HepG2 (cell line): Measurements from ENCODE around the gene PRCD. TPM values are rescaled to one million over a fixed set of nuclear protein-coding genes. Genes with fewer than 3 reads are reported as not detected.

Experiments
- ATAC-seq: fragments of 200-7000 bp; cut with Tn5 transposase; 3 replicates; pipeline ENCODE4 v1.9.1; 2020; ENCODE audit warnings: mild to moderate bottlenecking, moderate library complexity
- Bru-seq: library from RNA; stranded (reverse); fragments of 400-500 nt; gene quantifications from one replicate; lab custom pipeline; 2021; lab: Mats Ljungman, UMichigan
- BruChase-seq, 2 experiments: library from RNA; stranded (reverse); fragments of 400-500 nt; gene quantifications; one replicate each; lab custom pipeline; 2021; lab: Mats Ljungman, UMichigan
- BruUV-seq: library from RNA; stranded (reverse); fragments of 400-500 nt; replicated peaks from 2 replicates; lab custom pipeline; 2021; lab: Mats Ljungman, UMichigan
- CTCF ChIA-PET: fragments of 300-600 bp; formaldehyde crosslinking; extraction: SDS; loops from one replicate; lab custom pipeline; 2021; ENCODE audit warnings: low total read pairs, inconsistent platforms, low intra/inter-chr PET ratio; lab: Yijun Ruan, JAX
- POLR2A ChIA-PET: fragments of 350-600 bp; sonication (Branson Sonifier 250); formaldehyde crosslinking; loops from one replicate; lab custom pipeline; 2020; ENCODE audit warnings: antibody characterized with exemption, inconsistent platforms; lab: Yijun Ruan, JAX
- DNase-seq: peaks from one replicate; pipeline ENCODE4 v3.0.0-alpha.2; 2015; ENCODE audit warnings: low spot score
- FAIRE-seq: peaks from 3 replicates; lab custom pipeline; 2011; peaks lifted over from hg19 to GRCh38; lab: Jason Lieb, UNC
- H2AFZ ChIP-seq: one replicate; pipeline ENCODE4 v1.6.1; 2011; ENCODE audit warnings: low read length, inconsistent platforms
- H3K27ac ChIP-seq: fragments of 300-600 bp; 3 replicates; pipeline ENCODE4 v1.8.0; 2011; ENCODE audit warnings: mixed run types, mild to moderate bottlenecking, mixed read lengths, low read length, inconsistent platforms; ENCODE audit not compliant: insufficient read depth; ENCODE audit errors: extremely low read length
- H3K27me3 ChIP-seq, 2 experiments: fragments of 200-600 bp in 1 of 2; 2 replicates in 1 of 2; 3 replicates in 1 of 2; pipeline versions ENCODE4 v1.6.0 to v1.8.0; 2011; ENCODE audit warnings: low read length in 2 of 2, mild to moderate bottlenecking in 2 of 2, moderate library complexity in 2 of 2, inconsistent platforms in 1 of 2; ENCODE audit not compliant: insufficient read depth in 2 of 2, control insufficient read depth in 1 of 2
- H3K36me3 ChIP-seq, 2 experiments: fragments of 200-600 bp in 1 of 2; replicated peaks in 1 of 2; 2 replicates in 1 of 2; 3 replicates in 1 of 2; pipeline versions ENCODE4 v1.5.1 to v1.8.0; 2011; ENCODE audit warnings: low read length in 2 of 2, inconsistent platforms in 1 of 2; ENCODE audit not compliant: insufficient read depth in 2 of 2, control insufficient read depth in 1 of 2
- H3K4me1 ChIP-seq: 2 replicates; pipeline ENCODE4 v1.5.1; 2012; ENCODE audit warnings: low read length, inconsistent platforms; ENCODE audit not compliant: insufficient read depth
- H3K4me2 ChIP-seq: 2 replicates; pipeline ENCODE4 v1.6.0; 2011; ENCODE audit warnings: low read depth, low read length, inconsistent platforms
- H3K4me3 ChIP-seq, 3 experiments: fragments of 200-600 bp in 1 of 3; sonication (generic), shearing (Covaris generic) in 1 of 3; replicated peaks in 1 of 3; 2 replicates each; pipeline ENCODE4 v1.5.1; 2011 to 2016; ENCODE audit warnings: low read length in 3 of 3, inconsistent platforms in 2 of 3, low read depth in 2 of 3, mild to moderate bottlenecking in 2 of 3, control low read depth in 1 of 3, mixed read lengths in 1 of 3; ENCODE audit not compliant: insufficient read depth in 1 of 3
- H3K79me2 ChIP-seq: one replicate; pipeline ENCODE4 v1.6.1; 2011; ENCODE audit warnings: low read length, inconsistent platforms; ENCODE audit not compliant: insufficient read depth
- H3K9ac ChIP-seq: 2 replicates; pipeline ENCODE4 v1.6.0; 2011; ENCODE audit warnings: mild to moderate bottlenecking, low read depth, low read length, inconsistent platforms; ENCODE audit not compliant: insufficient read depth
- H3K9me3 ChIP-seq: 2 replicates; pipeline ENCODE4 v1.5.1; 2012; ENCODE audit warnings: mild to moderate bottlenecking, low read length
- H4K20me1 ChIP-seq: 2 replicates; pipeline ENCODE4 v1.6.0; 2011; ENCODE audit warnings: inconsistent platforms, mild to moderate bottlenecking, low read length, moderate library complexity; ENCODE audit not compliant: insufficient read depth
- AHR ChIP-seq: IDR thresholded peaks from 2 replicates; pipeline ENCODE4 v1.6.1; 2018; ENCODE audit warnings: missing genetic modification reagents, missing compliant biosample characterization
- ZBTB38 ChIP-seq: sonication (generic); formaldehyde crosslinking; IDR thresholded peaks from 2 replicates; pipeline ENCODE4 v1.5.1; 2020; ENCODE audit warnings: mild to moderate bottlenecking, missing genetic modification reagents
- ZNF234 ChIP-seq: sonication (generic); formaldehyde crosslinking; conservative IDR thresholded peaks from 2 replicates; pipeline ENCODE4 v1.5.1; 2020; ENCODE audit warnings: mild to moderate bottlenecking, missing genetic modification reagents
- WGBS: methylation state at CpG from one replicate; pipeline ENCODE4 v1.1.6; 2017; ENCODE audit warnings: low lambda C conversion rate; 5-methylcytosine and 5-hydroxymethylcytosine counted together
- in situ Hi-C: cut with HindIII; loops from 2 replicates; pipeline ENCODE4 v1.10.0; 2017; ENCODE audit warnings: low pct_unique_long_range_greater_than_20kb; ENCODE audit not compliant: extremely low pct_ligation_motif_present
- intact Hi-C: fragments of 100-400 bp; cut with micrococcal nuclease; formaldehyde crosslinking; loops from one replicate; pipeline ENCODE4 v1.10.0; 2022; ENCODE audit not compliant: unreplicated experiment
- long read RNA-seq, 2 experiments: library from RNA in 1 of 2; library from polyadenylated mRNA in 1 of 2; stranded (forward) in 1 of 2; unstranded in 1 of 2; transcript quantifications; one replicate each; pipeline ENCODE4 v2.0.0, GENCODE V29; 2019 to 2022
- polyA minus RNA-seq, 3 experiments: library from RNA; depleted of rRNA, polyadenylated mRNA; stranded (reverse); fragments of >200 nt; gene quantifications; 2 replicates each; pipeline ENCODE4 v1.2.3, GENCODE V29; 2011; ENCODE audit warnings: low replicate concordance in 1 of 3
- polyA plus RNA-seq, 8 experiments: library from polyadenylated mRNA; depleted of rRNA in 3 of 8; stranded (reverse) in 7 of 8; unstranded in 1 of 8; fragments of >200 nt; fragmentation: Illumina TruSeq in 4 of 8; extraction: Trizol in 4 of 8; gene quantifications; 2 replicates each; pipeline versions ENCODE4 v1.2.1 to v1.2.3, GENCODE V29; 2011 to 2016; ENCODE audit warnings: low read depth in 4 of 8, missing spikeins in 1 of 8, mixed read lengths in 1 of 8; ENCODE audit not compliant: insufficient read depth in 1 of 8
- total RNA-seq, 5 experiments: library from RNA; depleted of rRNA; stranded (reverse); fragments of >200 nt; fragmentation: Illumina TruSeq; extraction: Trizol; gene quantifications; 2 replicates each; pipeline ENCODE4 v1.2.3, GENCODE V29; 2016; ENCODE audit warnings: low read depth in 1 of 5

The PRCD gene, protein sequence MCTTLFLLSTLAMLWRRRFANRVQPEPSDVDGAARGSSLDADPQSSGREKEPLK
- 0.52 TPM in 1 of 2 replicates, not detected in the other for total RNA-seq (2016; rRNA removed; fragmentation: Illumina TruSeq; extraction: Trizol)
- total RNA-seq (2016; cell fraction: cytosol; rRNA removed; fragmentation: Illumina TruSeq; extraction: Trizol; ENCODE audit: low read depth) = not detected in 2 replicates
- total RNA-seq (2016; cell fraction: insoluble cytoplasmic fraction; rRNA removed; fragmentation: Illumina TruSeq; extraction: Trizol) = 0.36 and 0.48 TPM in 2 replicates
- not detected in 2 replicates for total RNA-seq (2016; cell fraction: membrane; rRNA removed; fragmentation: Illumina TruSeq; extraction: Trizol)
- not detected in 2 replicates for total RNA-seq (2016; cell fraction: nucleus; rRNA removed; fragmentation: Illumina TruSeq; extraction: Trizol)
- 0.35 and 0.51 TPM in 2 replicates for polyA plus RNA-seq (2011; rRNA removed)
- not detected in 2 replicates for polyA plus RNA-seq (2011; cell fraction: cytosol; rRNA removed)
- 0.06 TPM in 1 of 2 replicates, not detected in the other for polyA plus RNA-seq (2011; cell fraction: nucleus; rRNA removed)
- polyA plus RNA-seq (2012) = 0.61 and 0.71 TPM in 2 replicates
- polyA plus RNA-seq (2016; cell fraction: cytosol; fragmentation: Illumina TruSeq; extraction: Trizol; ENCODE audit: low read depth) = 0.25 TPM in 1 of 2 replicates, not detected in the other
- polyA plus RNA-seq (2016; cell fraction: insoluble cytoplasmic fraction; fragmentation: Illumina TruSeq; extraction: Trizol; ENCODE audit: low read depth) = not detected in 2 replicates
- polyA plus RNA-seq (2016; cell fraction: membrane; fragmentation: Illumina TruSeq; extraction: Trizol; ENCODE audit: low read depth) = not detected in 2 replicates
- polyA plus RNA-seq (2016; cell fraction: nucleus; fragmentation: Illumina TruSeq; extraction: Trizol; ENCODE audit: insufficient read depth, low read depth) = not detected in 2 replicates
- polyA minus RNA-seq (2011; rRNA and poly(A)+ RNA removed; ENCODE audit: low replicate concordance) = 0.70 TPM in 1 of 2 replicates, not detected in the other
- polyA minus RNA-seq (2011; cell fraction: cytosol; rRNA and poly(A)+ RNA removed) = not detected in 2 replicates
- polyA minus RNA-seq (2011; cell fraction: nucleus; rRNA and poly(A)+ RNA removed) = not detected in 2 replicates
- Bru-seq, nascent RNA = percentile 18 among the genes with signal in this experiment
- BruChase-seq, experiment 1, labeled RNA remaining after a 6-hour chase = not detected
- not detected for BruChase-seq, experiment 2, labeled RNA remaining after a 2-hour chase
- long read RNA-seq, experiment 1, partial matches to known transcripts = 0 of 1 reads
- long read RNA-seq, experiment 1, other reads (novel, unspliced or antisense) = 1 of 1 reads
- long read RNA-seq, experiment 2 = 0 reads

- ATAC-seq (peak; percentile 7; the same call in 1 of the 3 replicates), DNase-seq (no peak), FAIRE-seq (no peak)
- Histone ChIP-seq H2AFZ (no peak within 1 kb of the TSS), H3K27me3 (no peaks in the 10 kb centered on the region), H4K20me1 (no peaks in the 10 kb centered on the region), H3K79me2 (no peaks in the 10 kb centered on the region), H3K9ac (no peak within 1 kb of the TSS), H3K27ac (no peak within 1 kb of the TSS), H3K36me3 (peaks cover 1 to 5% of the 10 kb centered on the region in 2 experiments; a peak in 2 of 5 replicates), H3K4me1 (peaks cover 19% of the 10 kb centered on the region), H3K4me2 (no peak within 1 kb of the TSS), H3K4me3 (no peak within 1 kb of the TSS), H3K9me3 (no peaks in the 10 kb centered on the region)
- no peak for TF ChIP-seq ZNF234 (CRISPR knock-in tag)
- 0 out of 2 replicates have a peak, but pooled peaks have one; percentile 26 for TF ChIP-seq ZBTB38 (CRISPR knock-in tag)
- no peak for TF ChIP-seq AHR
- no TSS peak for BruUV-seq
- in situ Hi-C loops = no loop called here
- intact Hi-C loops = no loop called here
- WGBS = 91% methylated on average over 20 of the region's 22 CpGs
- CTCF ChIA-PET = interaction anchor here (0.6 kb wide), 1 partner anchor 131 kb away, joined by 3 read pairs; no protein-coding TSS in a partner anchor
- POLR2A ChIA-PET = interaction anchor here (0.9 to 2.6 kb wide), 8 partner anchors 9 to 81 kb away, joined by 3 to 13 read pairs (median 4); partner anchors contain the start of gene RHBDF2
Measured at GRCh38 chr17:76539631-76540271, at the start of gene PRCD. TSS of gene PRCD (plus strand) at chr17:76540044. CDS start at chr17:76540142, 98 bp downstream.
